ENCODE data around the gene PDCL2. TPM values are rescaled to one million over a fixed set of nuclear protein-coding genes. Genes with fewer than 3 reads are reported as not detected.
A peak's percentile ranks its signal among the peaks of the same experiment; 100 is the strongest.

PDCL2 gene
- total and polyA plus RNA-seq, 9 of the 15 experiments (the other 6 are each of a cell fraction or from before 2014, with no cell fraction given), result 0.62 to 2.5 (median 1.2) TPM

- no peaks in the 10 kb centered on the region for H3K27me3 ChIP-seq (ENCODE audit: control insufficient read depth in 2 of 2, insufficient read depth in 2 of 2, low read length in 2 of 2)
- intact Hi-C loops (cut with micrococcal nuclease) (loop anchor here (5.0 to 10.0 kb wide), 5 partner anchors 92 to 360 kb away; partner anchors contain the start of genes NMU and SRD5A3), in situ Hi-C loops (cut with MboI) (loop anchor here (10.0 kb wide), 1 partner anchor 200 kb away; the partner anchor contains the start of gene SRD5A3)
- H3K9me1 ChIP-seq (ENCODE audit: control insufficient read depth, insufficient read depth, low read length), result no peaks in the 10 kb centered on the region
- H3K4me3 ChIP-seq, result peak overlapping the region; percentile 50
- H3K4me2 ChIP-seq (ENCODE audit: insufficient read depth, low read length), result peak overlapping the region; percentile 80
- no peak for ATAC-seq
- POLR2A ChIA-PET, result interaction anchor here (0.6 to 1.3 kb wide), 5 partner anchors 10 to 330 kb away, joined by 3 to 9 read pairs (median 4); partner anchors contain the start of gene NMU
- FAIRE-seq, result no peak
- WGBS (ENCODE audit: insufficient coverage, low coverage, missing lambda C conversion rate), result 1% methylated on average over 6 of the region's 6 CpGs
- peaks cover 5% of the 10 kb centered on the region; the same call in 1 of the 3 replicates for H3K36me3 ChIP-seq (ENCODE audit: control insufficient read depth, insufficient read depth, low read length)
- CTCF ChIA-PET (ENCODE audit: low intra/inter-chr PET ratio), result no interaction called here
- peaks cover 57% of the 10 kb centered on the region for H3K79me2 ChIP-seq (ENCODE audit: control insufficient read depth, insufficient read depth, low read length)
- peaks cover 9 to 32% of the 10 kb centered on the region in 2 experiments; a peak in 3 of 5 replicates for H3K4me1 ChIP-seq (replicated peaks in 1 of 2; ENCODE audit: control insufficient read depth in 2 of 2, insufficient read depth in 2 of 2, low read length in 2 of 2)
- peak overlapping the region; percentile 41; the same call in 1 of the 2 replicates for H2AFZ ChIP-seq (ENCODE audit: low read depth, low read length)
- no peaks in the 10 kb centered on the region for H3K9me3 ChIP-seq (replicated peaks; ENCODE audit: control insufficient read depth, insufficient read depth, low read depth, low read length)
- H3K27ac ChIP-seq (ENCODE audit: extremely low read depth, low read depth, low read length), result peak overlapping the region; percentile 91; the same call in 2 of the 3 replicates
- peak overlapping the region in 1 of 2 experiments; percentile 72; a peak in 2 of 4 replicates for H3K9ac ChIP-seq (ENCODE audit: insufficient read depth in 1 of 2, low read depth in 2 of 2, low read length in 2 of 2)
- no peaks in the 10 kb centered on the region for H4K20me1 ChIP-seq (replicated peaks; ENCODE audit: control insufficient read depth, insufficient read depth, low read length)
- peak in 1 of 4 experiments; percentile 49 for DNase-seq (ENCODE audit: extremely low read depth in 1 of 4, low spot score in 3 of 4)
- BruUV-seq (replicated peaks), result TSS peak; percentile 44
- TF ChIP-seq CEBPG (CRISPR knock-in tag; IDR thresholded peaks at IDR 0.05), result no peak
- TF ChIP-seq CEBPG (tag; conservative IDR thresholded peaks at IDR 0.05 in 1 of 2, IDR thresholded peaks at IDR 0.05 in 1 of 2), result peak; percentile 75 to 91
- no peak for TF ChIP-seq ZNF280B (CRISPR knock-in tag; IDR thresholded peaks at IDR 0.05)
- TF ChIP-seq NFATC3 (IDR thresholded peaks at IDR 0.05), result no peak
- TF ChIP-seq RFX5 (IDR thresholded peaks at IDR 0.05; ENCODE audit: low read depth, low read length), result no peak
- no peak for TF ChIP-seq ZNF3 (CRISPR knock-in tag; IDR thresholded peaks at IDR 0.05)
- TF ChIP-seq SMAD2 (IDR thresholded peaks at IDR 0.05; ENCODE audit: low read depth, low read length), result no peak
- no peak for TF ChIP-seq CBX1 (IDR thresholded peaks at IDR 0.05; ENCODE audit: low read depth)
- TF ChIP-seq HSF4 (CRISPR knock-in tag; IDR thresholded peaks at IDR 0.05; ENCODE audit: borderline replicate concordance), result no peak
- TF ChIP-seq ATF3 (IDR thresholded peaks at IDR 0.05), result no peak
- no peak for TF ChIP-seq ATF3 (CRISPR knock-in tag; conservative IDR thresholded peaks at IDR 0.05)
- TF ChIP-seq ELK1 (CRISPR knock-in tag; IDR thresholded peaks at IDR 0.05), result no peak
- TF ChIP-seq FOXM1 (IDR thresholded peaks at IDR 0.05; ENCODE audit: low read depth), result peak; percentile 12
- TF ChIP-seq FOXM1 (CRISPR knock-in tag; IDR thresholded peaks at IDR 0.05; ENCODE audit: low read depth), result no peak
- no peak for TF ChIP-seq BRD4 (IDR thresholded peaks at IDR 0.05)
- peak; percentile 10; the same call in 1 of the 2 replicates for TF ChIP-seq HDAC2 (IDR thresholded peaks at IDR 0.05)
- no peak for TF ChIP-seq ARID1B (IDR thresholded peaks at IDR 0.05)
- no peak for TF ChIP-seq ELK3 (CRISPR knock-in tag; IDR thresholded peaks at IDR 0.05)
- no peak for TF ChIP-seq TCFL5 (CRISPR knock-in tag; conservative IDR thresholded peaks at IDR 0.05)
- no peak for TF ChIP-seq BDP1 (IDR thresholded peaks at IDR 0.05; ENCODE audit: insufficient read depth, insufficient read length)
- TF ChIP-seq FOS (IDR thresholded peaks at IDR 0.05; ENCODE audit: extremely low read depth, insufficient read length), result no peak
These were observed 46.9 kb downstream of the PDCL2 start for GRCh38 chr4:55545151-55545550.

Measured in K562 (cell line).